ENCODE measurements around the gene NRAS. TPM values are rescaled to one million over a fixed set of nuclear protein-coding genes. Genes with fewer than 3 reads are reported as not detected.

NRAS gene
- total and polyA plus RNA-seq, 9 of the 15 experiments (the other 6 are each of a cell fraction or from before 2014, with no cell fraction given) = 40.7 to 94.5 (median 75.4) TPM

DNA sequence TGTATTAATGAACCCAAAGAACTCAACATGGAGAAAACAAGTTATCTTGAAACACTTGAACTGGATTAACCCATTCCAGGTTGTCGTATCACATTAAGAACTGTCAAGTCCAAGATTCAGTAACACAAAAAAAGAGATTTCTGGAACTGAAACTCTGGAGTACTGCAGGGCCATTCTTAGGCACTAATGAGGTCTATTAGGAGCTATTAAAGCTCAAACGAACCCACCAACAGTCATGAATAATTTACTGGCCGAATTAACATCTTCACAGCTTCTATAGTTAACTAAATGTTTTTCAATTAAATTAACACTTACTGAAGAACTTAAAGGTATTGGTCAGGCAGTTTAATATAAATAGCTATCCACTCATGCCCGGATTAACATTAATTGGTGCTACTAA is 36.6 kb upstream of the NRAS start:
- in situ Hi-C loops (cut with MboI) = no loop called here
- CTCF ChIA-PET (ENCODE audit: low intra/inter-chr PET ratio) = no interaction called here
- H3K9me3 ChIP-seq (replicated peaks; ENCODE audit: control insufficient read depth, insufficient read depth, low read depth, low read length) = no peaks in the 10 kb centered on the region
- 53% methylated on average over 4 of the region's 4 CpGs for WGBS (ENCODE audit: insufficient coverage, low coverage, missing lambda C conversion rate)
- no peak overlapping the region for H3K4me3 ChIP-seq
- FAIRE-seq (no peak), ATAC-seq (no peak), DNase-seq (ENCODE audit: extremely low read depth in 1 of 4, low spot score in 3 of 4) (no peak)
- no peak overlapping the region for H3K4me2 ChIP-seq (ENCODE audit: insufficient read depth, low read length)
- no peak overlapping the region for H3K9ac ChIP-seq (ENCODE audit: insufficient read depth in 1 of 2, low read depth in 2 of 2, low read length in 2 of 2)
- intact Hi-C loops (cut with micrococcal nuclease) = loop anchor here (10.0 kb wide), 1 partner anchor 408 kb away; no protein-coding TSS in a partner anchor
- no peaks in the 10 kb centered on the region for H3K9me1 ChIP-seq (ENCODE audit: control insufficient read depth, insufficient read depth, low read length)
- no peaks in the 10 kb centered on the region for H3K27me3 ChIP-seq (ENCODE audit: control insufficient read depth in 2 of 2, insufficient read depth in 2 of 2, low read length in 2 of 2)
- no peak overlapping the region for H3K27ac ChIP-seq (ENCODE audit: extremely low read depth, low read depth, low read length)
- BruUV-seq (replicated peaks) = no TSS peak
- H3K4me1 ChIP-seq (replicated peaks in 1 of 2; ENCODE audit: control insufficient read depth in 2 of 2, insufficient read depth in 2 of 2, low read length in 2 of 2) = peaks cover 3 to 28% of the 10 kb centered on the region in 2 experiments; a peak in 4 of 5 replicates
- H3K79me2 ChIP-seq (ENCODE audit: control insufficient read depth, insufficient read depth, low read length) = peaks cover 97% of the 10 kb centered on the region
- H4K20me1 ChIP-seq (replicated peaks; ENCODE audit: control insufficient read depth, insufficient read depth, low read length) = peaks cover 62% of the 10 kb centered on the region
- H3K36me3 ChIP-seq (ENCODE audit: control insufficient read depth, insufficient read depth, low read length) = peaks cover 74% of the 10 kb centered on the region
- H2AFZ ChIP-seq (ENCODE audit: low read depth, low read length) = no peak overlapping the region
- POLR2A ChIA-PET = interaction anchor here (0.5 to 1.4 kb wide), 3 partner anchors 11 to 758 kb away, joined by 3 to 5 read pairs (median 4); no protein-coding TSS in a partner anchor
- TF ChIP-seq CSDE1 (IDR thresholded peaks at IDR 0.05) = no peak
- TF ChIP-seq ETS1 (conservative IDR thresholded peaks at IDR 0.05; ENCODE audit: control insufficient read depth, low read depth, low read length) = no peak
- no peak for TF ChIP-seq KDM1A (IDR thresholded peaks at IDR 0.05)
- no peak for TF ChIP-seq BDP1 (IDR thresholded peaks at IDR 0.05; ENCODE audit: insufficient read depth, insufficient read length)
- no peak for TF ChIP-seq FOXK1 (CRISPR knock-in tag; IDR thresholded peaks at IDR 0.05; ENCODE audit: borderline replicate concordance)
- TF ChIP-seq, protein P1, sequence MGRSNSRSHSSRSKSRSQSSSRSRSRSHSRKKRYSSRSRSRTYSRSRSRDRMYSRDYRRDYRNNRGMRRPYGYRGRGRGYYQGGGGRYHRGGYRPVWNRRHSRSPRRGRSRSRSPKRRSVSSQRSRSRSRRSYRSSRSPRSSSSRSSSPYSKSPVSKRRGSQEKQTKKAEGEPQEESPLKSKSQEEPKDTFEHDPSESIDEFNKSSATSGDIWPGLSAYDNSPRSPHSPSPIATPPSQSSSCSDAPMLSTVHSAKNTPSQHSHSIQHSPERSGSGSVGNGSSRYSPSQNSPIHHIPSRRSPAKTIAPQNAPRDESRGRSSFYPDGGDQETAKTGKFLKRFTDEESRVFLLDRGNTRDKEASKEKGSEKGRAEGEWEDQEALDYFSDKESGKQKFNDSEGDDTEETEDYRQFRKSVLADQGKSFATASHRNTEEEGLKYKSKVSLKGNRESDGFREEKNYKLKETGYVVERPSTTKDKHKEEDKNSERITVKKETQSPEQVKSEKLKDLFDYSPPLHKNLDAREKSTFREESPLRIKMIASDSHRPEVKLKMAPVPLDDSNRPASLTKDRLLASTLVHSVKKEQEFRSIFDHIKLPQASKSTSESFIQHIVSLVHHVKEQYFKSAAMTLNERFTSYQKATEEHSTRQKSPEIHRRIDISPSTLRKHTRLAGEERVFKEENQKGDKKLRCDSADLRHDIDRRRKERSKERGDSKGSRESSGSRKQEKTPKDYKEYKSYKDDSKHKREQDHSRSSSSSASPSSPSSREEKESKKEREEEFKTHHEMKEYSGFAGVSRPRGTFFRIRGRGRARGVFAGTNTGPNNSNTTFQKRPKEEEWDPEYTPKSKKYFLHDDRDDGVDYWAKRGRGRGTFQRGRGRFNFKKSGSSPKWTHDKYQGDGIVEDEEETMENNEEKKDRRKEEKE (IDR thresholded peaks at IDR 0.05; ENCODE audit: borderline replicate concordance in 1 of 2, control insufficient read depth in 1 of 2, low read depth in 2 of 2, low read length in 1 of 2) = no peak
- TF ChIP-seq L3MBTL2 (IDR thresholded peaks at IDR 0.05) = no peak
- TF ChIP-seq HLTF (IDR thresholded peaks at IDR 0.05) = no peak
- no peak for TF ChIP-seq DACH1 (IDR thresholded peaks at IDR 0.05; ENCODE audit: partially characterized antibody)
- TF ChIP-seq ZNF75A (CRISPR knock-in tag; IDR thresholded peaks at IDR 0.05) = no peak
- no peak for TF ChIP-seq NR1H2 (CRISPR knock-in tag; IDR thresholded peaks at IDR 0.05)
- TF ChIP-seq, protein P2, sequence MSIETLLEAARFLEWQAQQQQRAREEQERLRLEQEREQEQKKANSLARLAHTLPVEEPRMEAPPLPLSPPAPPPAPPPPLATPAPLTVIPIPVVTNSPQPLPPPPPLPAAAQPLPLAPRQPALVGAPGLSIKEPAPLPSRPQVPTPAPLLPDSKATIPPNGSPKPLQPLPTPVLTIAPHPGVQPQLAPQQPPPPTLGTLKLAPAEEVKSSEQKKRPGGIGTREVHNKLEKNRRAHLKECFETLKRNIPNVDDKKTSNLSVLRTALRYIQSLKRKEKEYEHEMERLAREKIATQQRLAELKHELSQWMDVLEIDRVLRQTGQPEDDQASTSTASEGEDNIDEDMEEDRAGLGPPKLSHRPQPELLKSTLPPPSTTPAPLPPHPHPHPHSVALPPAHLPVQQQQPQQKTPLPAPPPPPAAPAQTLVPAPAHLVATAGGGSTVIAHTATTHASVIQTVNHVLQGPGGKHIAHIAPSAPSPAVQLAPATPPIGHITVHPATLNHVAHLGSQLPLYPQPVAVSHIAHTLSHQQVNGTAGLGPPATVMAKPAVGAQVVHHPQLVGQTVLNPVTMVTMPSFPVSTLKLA (conservative IDR thresholded peaks at IDR 0.05) = no peak
- no peak for TF ChIP-seq MITF (IDR thresholded peaks at IDR 0.05)
- no peak for TF ChIP-seq SMAD3 (CRISPR knock-in tag; conservative IDR thresholded peaks at IDR 0.05)
